Measurements from ENCODE around the gene LHX3.

LHX3 gene

GRCh38 chr9:136207616-136208015 lies 2.7 kb upstream of the LHX3 start:
- ChIA-PET POLR2A (no interaction called here), CTCF (interaction anchor here (0.6 to 2.4 kb wide), 5 partner anchors 18 to 1051 kb away, joined by 3 to 12 read pairs (median 6); no protein-coding TSS in a partner anchor)
- Histone ChIP-seq H3K4me1 (ENCODE audit: control insufficient read depth, insufficient read depth, low read length) (no peaks in the 10 kb centered on the region), H3K27ac (ENCODE audit: extremely low read depth, low read depth, low read length) (no peak overlapping the region), H3K36me3 (ENCODE audit: control insufficient read depth in 2 of 2, insufficient read depth in 1 of 2, low read length in 2 of 2) (peaks cover 0 to 33% of the 10 kb centered on the region in 2 experiments; a peak in 1 of 3 replicates), H3K9me3 (ENCODE audit: control insufficient read depth, insufficient read depth, low read depth, low read length) (no peaks in the 10 kb centered on the region), H3K4me3 (ENCODE audit: low read depth, low read length) (no peak overlapping the region)
- TF ChIP-seq REPIN1 (tag by site-specific recombination; IDR thresholded peaks at IDR 0.05; ENCODE audit: low read depth) (no peak), SETDB1 (IDR thresholded peaks at IDR 0.05; ENCODE audit: insufficient read length, low read length) (no peak), ZNF266 (tag by site-specific recombination; IDR thresholded peaks at IDR 0.05; ENCODE audit: low read depth) (no peak), ZNF362 (tag by site-specific recombination; IDR thresholded peaks at IDR 0.05) (no peak), ZFP37 (tag by site-specific recombination; IDR thresholded peaks at IDR 0.05) (no peak), SALL2 (tag by site-specific recombination; IDR thresholded peaks at IDR 0.05; ENCODE audit: borderline replicate concordance) (no peak), ZNF274 (IDR thresholded peaks at IDR 0.05; ENCODE audit: low read length) (no peak), ZNF274 (tag by site-specific recombination; IDR thresholded peaks at IDR 0.05; ENCODE audit: borderline replicate concordance) (no peak), ZNF146 (tag by site-specific recombination; IDR thresholded peaks at IDR 0.05) (no peak), ZNF292 (tag by site-specific recombination; IDR thresholded peaks at IDR 0.05; ENCODE audit: borderline replicate concordance, low read depth) (no peak), ZNF302 (tag by site-specific recombination; IDR thresholded peaks at IDR 0.05; ENCODE audit: low read depth) (no peak)

- Histone ChIP-seq H3K36me3 (ENCODE audit: control insufficient read depth in 2 of 2, insufficient read depth in 1 of 2, low read length in 2 of 2) (peaks cover 0 to 24% of the 10 kb centered on the region in 2 experiments; a peak in 1 of 3 replicates), H3K9me3 (ENCODE audit: control insufficient read depth, insufficient read depth, low read depth, low read length) (no peaks in the 10 kb centered on the region), H3K4me3 (ENCODE audit: low read depth, low read length) (no peak overlapping the region), H3K4me1 (ENCODE audit: control insufficient read depth, insufficient read depth, low read length) (no peaks in the 10 kb centered on the region), H3K27ac (ENCODE audit: extremely low read depth, low read depth, low read length) (no peak overlapping the region)
- ChIA-PET POLR2A (no interaction called here), CTCF (interaction anchor here (0.6 to 2.4 kb wide), 7 partner anchors 12 to 686 kb away, joined by 3 to 12 read pairs (median 3); no protein-coding TSS in a partner anchor)
- TF ChIP-seq ZEB2 (tag by site-specific recombination; IDR thresholded peaks at IDR 0.05) (no peak), PRDM6 (tag by site-specific recombination; IDR thresholded peaks at IDR 0.05) (no peak), REPIN1 (tag by site-specific recombination; IDR thresholded peaks at IDR 0.05; ENCODE audit: low read depth) (no peak), YY2 (tag by site-specific recombination; IDR thresholded peaks at IDR 0.05) (no peak), ZNF24 (tag by site-specific recombination; IDR thresholded peaks at IDR 0.05) (no peak), ZNF596 (tag by site-specific recombination; IDR thresholded peaks at IDR 0.05) (no peak), ZNF837 (tag by site-specific recombination; IDR thresholded peaks at IDR 0.05) (no peak), WT1 (tag by site-specific recombination; IDR thresholded peaks at IDR 0.05) (no peak), ZNF548 (tag by site-specific recombination; IDR thresholded peaks at IDR 0.05) (no peak), KLF8 (tag by site-specific recombination; IDR thresholded peaks at IDR 0.05) (no peak; the same call in 1 of the 2 replicates), SCRT2 (tag by site-specific recombination; IDR thresholded peaks at IDR 0.05) (no peak), ZNF140 (tag by site-specific recombination; IDR thresholded peaks at IDR 0.05) (no peak), ZNF561 (tag by site-specific recombination; IDR thresholded peaks at IDR 0.05; ENCODE audit: borderline replicate concordance) (no peak), ZNF558 (tag by site-specific recombination; IDR thresholded peaks at IDR 0.05) (no peak), ZBTB7A (tag by site-specific recombination; IDR thresholded peaks at IDR 0.05; ENCODE audit: low read depth) (no peak), KLF1 (tag by site-specific recombination; IDR thresholded peaks at IDR 0.05) (no peak), ZNF311 (tag by site-specific recombination; IDR thresholded peaks at IDR 0.05; ENCODE audit: borderline replicate concordance) (no peak), BCL6B (tag by site-specific recombination; IDR thresholded peaks at IDR 0.05) (no peak), GLIS2 (tag by site-specific recombination; IDR thresholded peaks at IDR 0.05) (no peak)
Observed at GRCh38 chr9:136206602-136207275, 1.8 kb upstream of the LHX3 start.
